GM12878 (cell line): ENCODE measurements around the gene LEMD1. TPM values are rescaled to one million over a fixed set of nuclear protein-coding genes. Genes with fewer than 3 reads are reported as not detected.

ENCODE experiments used
- ATAC-seq: fragments of 200-7000 bp; cut with Tn5 transposase; 3 replicates; pipeline ENCODE4 v1.9.1; 2020; ENCODE audit warnings: mild to moderate bottlenecking, moderate library complexity
- BruUV-seq: library from RNA; stranded (reverse); fragments of 400-500 nt; replicated peaks from 2 replicates; lab custom pipeline; 2021; lab: Mats Ljungman, UMichigan
- CTCF ChIA-PET: fragments of 300-600 bp; sonication (Branson Sonifier 250); formaldehyde crosslinking; extraction: SDS; loops from one replicate; lab custom pipeline; 2021; ENCODE audit warnings: inconsistent platforms; lab: Yijun Ruan, JAX
- POLR2A ChIA-PET: fragments of 350-600 bp; formaldehyde crosslinking; extraction: SDS; loops from one replicate; lab custom pipeline; 2021; ENCODE audit warnings: inconsistent platforms; lab: Charles Lee
- RAD21 ChIA-PET: fragments of 300-600 bp; sonication (Branson Sonifier 250); formaldehyde crosslinking; loops from one replicate; lab custom pipeline; 2023; ENCODE audit warnings: antibody characterized with exemption; ENCODE audit not compliant: unreplicated experiment; lab: Charles Lee
- SMC1A ChIA-PET: fragments of 300-600 bp; sonication (Branson Sonifier 250); formaldehyde crosslinking; loops from one replicate; lab custom pipeline; 2023; ENCODE audit not compliant: unreplicated experiment, uncharacterized antibody; lab: Charles Lee
- DNase-seq: peaks from one replicate; pipeline ENCODE4 v3.0.0-alpha.2; 2011; ENCODE audit warnings: low read depth, low spot score
- FAIRE-seq: peaks from 3 replicates; lab custom pipeline; 2011; peaks lifted over from hg19 to GRCh38; lab: Jason Lieb, UNC
- H2AFZ ChIP-seq: 2 replicates; pipeline ENCODE4 v1.6.0; 2011; ENCODE audit warnings: low read depth, low read length, control low read depth; ENCODE audit not compliant: control insufficient read depth
- H3K27ac ChIP-seq: 2 replicates; pipeline ENCODE4 v1.5.1; 2011; ENCODE audit warnings: control low read depth; ENCODE audit not compliant: control insufficient read depth, insufficient read depth
- H3K27me3 ChIP-seq, 2 experiments: replicated peaks in 1 of 2; 2 replicates each; pipeline versions ENCODE4 v1.6.0 to v1.6.1; 2011; ENCODE audit warnings: low read length in 1 of 2; ENCODE audit not compliant: control insufficient read depth in 2 of 2, insufficient read depth in 2 of 2
- H3K36me3 ChIP-seq, 2 experiments: 2 replicates each; pipeline ENCODE4 v1.5.1; 2011; ENCODE audit warnings: low read length in 1 of 2; ENCODE audit not compliant: control insufficient read depth in 2 of 2, insufficient read depth in 2 of 2
- H3K4me1 ChIP-seq: 2 replicates; pipeline ENCODE4 v1.6.1; 2011; ENCODE audit warnings: mild to moderate bottlenecking, low read length, moderate library complexity, mixed read lengths; ENCODE audit not compliant: control insufficient read depth, insufficient read depth
- H3K4me2 ChIP-seq: 2 replicates; pipeline ENCODE4 v1.6.0; 2011; ENCODE audit warnings: control low read depth; ENCODE audit not compliant: control insufficient read depth, insufficient read depth
- H3K4me3 ChIP-seq: fragments of 200-600 bp; sonication (generic); 2 replicates; pipeline ENCODE4 v1.5.1; 2016
- H3K79me2 ChIP-seq: 2 replicates; pipeline ENCODE4 v1.6.0; 2011; ENCODE audit warnings: low read length; ENCODE audit not compliant: control insufficient read depth, insufficient read depth
- H3K9ac ChIP-seq: 2 replicates; pipeline ENCODE4 v1.8.0; 2011; ENCODE audit warnings: low read length, control low read depth, mixed read lengths; ENCODE audit not compliant: control insufficient read depth, insufficient read depth
- H3K9me3 ChIP-seq: replicated peaks from 3 replicates; pipeline ENCODE4 v1.5.1; 2011; ENCODE audit warnings: mild to moderate bottlenecking, low read length; ENCODE audit not compliant: control insufficient read depth, insufficient read depth
- H4K20me1 ChIP-seq: 2 replicates; pipeline ENCODE4 v1.6.0; 2011; ENCODE audit not compliant: control insufficient read depth, insufficient read depth
- ASH2L ChIP-seq: fragments of 300-600, 200-600 bp; sonication (generic); IDR thresholded peaks from 2 replicates; pipeline ENCODE4 v1.6.1; 2017; ENCODE audit warnings: low read depth, mild to moderate bottlenecking, borderline replicate concordance
- CHD1 ChIP-seq: IDR thresholded peaks from 2 replicates; pipeline ENCODE4 v1.6.1; 2012; ENCODE audit warnings: low read depth, low read length, improper control_type of control experiment
- EP300 ChIP-seq, 2 experiments: fragments of 150-350 bp in 1 of 2; IDR thresholded peaks; 2 replicates each; pipeline ENCODE4 v1.6.1; 2011 to 2012; ENCODE audit warnings: low read depth in 2 of 2, low read length in 2 of 2, borderline replicate concordance in 1 of 2, improper control_type of control experiment in 1 of 2, inconsistent platforms in 1 of 2; ENCODE audit not compliant: control insufficient read depth in 1 of 2
- ETV6 ChIP-seq, 2 experiments: fragments of 450-650 bp in 1 of 2; IDR thresholded peaks in 1 of 2; conservative IDR thresholded peaks in 1 of 2; 2 replicates each; pipeline ENCODE4 v1.6.1; 2014; ENCODE audit warnings: antibody characterized with exemption in 1 of 2, borderline replicate concordance in 1 of 2, low read depth in 1 of 2, mild to moderate bottlenecking in 1 of 2, moderate library complexity in 1 of 2
- EZH2 ChIP-seq: IDR thresholded peaks from 2 replicates; pipeline ENCODE4 v1.6.1; 2012; ENCODE audit warnings: low read depth, mild to moderate bottlenecking, control low read depth, inconsistent platforms, low read length, borderline replicate concordance; ENCODE audit not compliant: control insufficient read depth
- MEF2A ChIP-seq: IDR thresholded peaks from 2 replicates; pipeline ENCODE4 v1.6.1; 2011; ENCODE audit warnings: low read depth, mild to moderate bottlenecking, low read length, moderate library complexity; ENCODE audit not compliant: insufficient read depth
- NFYA ChIP-seq: IDR thresholded peaks from 2 replicates; pipeline ENCODE4 v1.6.1; 2011; ENCODE audit warnings: low read depth, mild to moderate bottlenecking, low read length, improper control_type of control experiment, borderline replicate concordance
- RCOR1 ChIP-seq: conservative IDR thresholded peaks from 2 replicates; pipeline ENCODE4 v1.6.1; 2012; ENCODE audit warnings: low read depth, low read length, improper control_type of control experiment
- SIX5 ChIP-seq: IDR thresholded peaks from 2 replicates; pipeline ENCODE4 v1.6.1; 2011; ENCODE audit warnings: mild to moderate bottlenecking, low read depth, low read length, moderate library complexity; ENCODE audit not compliant: severe bottlenecking
- WGBS: methylation state at CpG from one replicate; pipeline ENCODE4 v1.1.6; 2016; ENCODE audit warnings: low lambda C conversion rate; ENCODE audit not compliant: insufficient replicate concordance, insufficient coverage; ENCODE audit errors: missing lambda C conversion rate; 5-methylcytosine and 5-hydroxymethylcytosine counted together
- in situ Hi-C: fragments of 300-500 bp; cut with MboI; formaldehyde crosslinking; loops from 9 replicates; pipeline ENCODE4 v1.14.3; 2018; ENCODE audit warnings: mixed read lengths
- intact Hi-C: fragments of 100-400 bp; cut with micrococcal nuclease; formaldehyde crosslinking; loops from one replicate; pipeline ENCODE4 v1.14.2; 2022; ENCODE audit not compliant: unreplicated experiment
- polyA plus RNA-seq, 11 experiments: library from polyadenylated mRNA; depleted of rRNA in 4 of 11; unstranded in 6 of 11; stranded (reverse) in 5 of 11; fragments of >200 nt; fragmentation: Nextera tagmentation in 4 of 11; fragmentation: Illumina TruSeq in 1 of 11; extraction: Ambion mirVana in 4 of 11; extraction: Trizol in 1 of 11; gene quantifications; 1 replicate in 1 of 11; 2 replicates in 10 of 11; pipeline versions ENCODE4 v1.2.1 to v1.2.3, GENCODE V29; 2011 to 2016; ENCODE audit warnings: inconsistent platforms in 2 of 11, missing spikeins in 2 of 11, low read depth in 1 of 11
- total RNA-seq, 4 experiments: library from RNA; depleted of rRNA in 3 of 4; stranded (reverse); fragments of >200 nt in 3 of 4; fragmentation: Illumina TruSeq in 1 of 4; extraction: Trizol in 1 of 4; gene quantifications; 2 replicates each; pipeline versions ENCODE4 v1.2.1 to v1.2.3, GENCODE V29; 2013 to 2021
- TF ChIP-seq, protein P1 (sequence below): fragments of 450-650 bp; IDR thresholded peaks from 2 replicates; pipeline ENCODE4 v1.6.1; 2017; ENCODE audit warnings: antibody characterized with exemption, mild to moderate bottlenecking, moderate library complexity
- TF ChIP-seq, protein P2 (sequence below), 3 experiments: IDR thresholded peaks in 2 of 3; conservative IDR thresholded peaks in 1 of 3; 2 replicates each; pipeline ENCODE4 v1.5.1; 2011; ENCODE audit warnings: low read depth in 3 of 3, low read length in 3 of 3, mild to moderate bottlenecking in 3 of 3, control low read depth in 2 of 3, moderate library complexity in 2 of 3, inconsistent platforms in 1 of 3, mixed read lengths in 1 of 3; ENCODE audit not compliant: control insufficient read depth in 2 of 3, insufficient read depth in 1 of 3; ENCODE audit errors: extremely low read depth in 1 of 3
- TF ChIP-seq, protein P3 (sequence below): IDR thresholded peaks from 2 replicates; pipeline ENCODE4 v1.6.1; 2011; ENCODE audit warnings: low read depth, mild to moderate bottlenecking, low read length, moderate library complexity, borderline replicate concordance; ENCODE audit errors: extremely low read depth
- TF ChIP-seq, protein P4 (sequence below): IDR thresholded peaks from 2 replicates; pipeline ENCODE4 v1.6.1; 2012; ENCODE audit warnings: low read depth, low read length, improper control_type of control experiment

The LEMD1 gene
- total and polyA plus RNA-seq, 10 of the 15 experiments (the other 5 are each of a cell fraction or from before 2014, with no cell fraction given), result 0.19 to 1.2 (median 0.26) TPM; not detected in 7

GRCh38 chr1:205375835-205376545 lies 45.9 kb downstream of the LEMD1 start:
- POLR2A ChIA-PET, result no interaction called here
- Histone ChIP-seq H3K9me3 (no peaks in the 10 kb centered on the region), H3K4me1 (no peaks in the 10 kb centered on the region), H3K27ac (no peak overlapping the region), H3K4me3 (no peak overlapping the region), H3K27me3 (peaks cover 3 to 5% of the 10 kb centered on the region in 2 experiments; a peak in 3 of 4 replicates), H4K20me1 (no peaks in the 10 kb centered on the region), H3K9ac (no peak overlapping the region), H3K4me2 (no peak overlapping the region), H3K79me2 (no peaks in the 10 kb centered on the region), H3K36me3 (no peaks in the 10 kb centered on the region), H2AFZ (no peak overlapping the region)
- WGBS, result 10% methylated on average over 6 of the region's 6 CpGs
- in situ Hi-C loops, result no loop called here
- FAIRE-seq (no peak), ATAC-seq (no peak), DNase-seq (no peak)
- CTCF ChIA-PET, result interaction anchor here (1.9 kb wide), 1 partner anchor 55 kb away, joined by 6 read pairs; no protein-coding TSS in a partner anchor
- SMC1A ChIA-PET, result interaction anchor here (0.6 to 0.9 kb wide), 2 partner anchors 138 to 144 kb away, joined by 3 to 5 read pairs; no protein-coding TSS in a partner anchor
- RAD21 ChIA-PET, result no interaction called here
- BruUV-seq, result no TSS peak
- intact Hi-C loops, result no loop called here
- no peak for TF ChIP-seq CHD1
- TF ChIP-seq ETV6 (conservative IDR thresholded peaks at IDR 0.05 in 1 of 2, IDR thresholded peaks at IDR 0.05 in 1 of 2; ENCODE audit: borderline replicate concordance in 1 of 2, low read depth in 1 of 2), result no peak
- TF ChIP-seq, protein P1, sequence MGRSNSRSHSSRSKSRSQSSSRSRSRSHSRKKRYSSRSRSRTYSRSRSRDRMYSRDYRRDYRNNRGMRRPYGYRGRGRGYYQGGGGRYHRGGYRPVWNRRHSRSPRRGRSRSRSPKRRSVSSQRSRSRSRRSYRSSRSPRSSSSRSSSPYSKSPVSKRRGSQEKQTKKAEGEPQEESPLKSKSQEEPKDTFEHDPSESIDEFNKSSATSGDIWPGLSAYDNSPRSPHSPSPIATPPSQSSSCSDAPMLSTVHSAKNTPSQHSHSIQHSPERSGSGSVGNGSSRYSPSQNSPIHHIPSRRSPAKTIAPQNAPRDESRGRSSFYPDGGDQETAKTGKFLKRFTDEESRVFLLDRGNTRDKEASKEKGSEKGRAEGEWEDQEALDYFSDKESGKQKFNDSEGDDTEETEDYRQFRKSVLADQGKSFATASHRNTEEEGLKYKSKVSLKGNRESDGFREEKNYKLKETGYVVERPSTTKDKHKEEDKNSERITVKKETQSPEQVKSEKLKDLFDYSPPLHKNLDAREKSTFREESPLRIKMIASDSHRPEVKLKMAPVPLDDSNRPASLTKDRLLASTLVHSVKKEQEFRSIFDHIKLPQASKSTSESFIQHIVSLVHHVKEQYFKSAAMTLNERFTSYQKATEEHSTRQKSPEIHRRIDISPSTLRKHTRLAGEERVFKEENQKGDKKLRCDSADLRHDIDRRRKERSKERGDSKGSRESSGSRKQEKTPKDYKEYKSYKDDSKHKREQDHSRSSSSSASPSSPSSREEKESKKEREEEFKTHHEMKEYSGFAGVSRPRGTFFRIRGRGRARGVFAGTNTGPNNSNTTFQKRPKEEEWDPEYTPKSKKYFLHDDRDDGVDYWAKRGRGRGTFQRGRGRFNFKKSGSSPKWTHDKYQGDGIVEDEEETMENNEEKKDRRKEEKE, result no peak
- TF ChIP-seq EZH2, result no peak
- TF ChIP-seq EP300 (IDR thresholded peaks at IDR 0.05; ENCODE audit: borderline replicate concordance in 1 of 2, control insufficient read depth in 1 of 2, low read depth in 2 of 2, low read length in 2 of 2), result no peak
- TF ChIP-seq SIX5, result no peak
- TF ChIP-seq, protein P2, sequence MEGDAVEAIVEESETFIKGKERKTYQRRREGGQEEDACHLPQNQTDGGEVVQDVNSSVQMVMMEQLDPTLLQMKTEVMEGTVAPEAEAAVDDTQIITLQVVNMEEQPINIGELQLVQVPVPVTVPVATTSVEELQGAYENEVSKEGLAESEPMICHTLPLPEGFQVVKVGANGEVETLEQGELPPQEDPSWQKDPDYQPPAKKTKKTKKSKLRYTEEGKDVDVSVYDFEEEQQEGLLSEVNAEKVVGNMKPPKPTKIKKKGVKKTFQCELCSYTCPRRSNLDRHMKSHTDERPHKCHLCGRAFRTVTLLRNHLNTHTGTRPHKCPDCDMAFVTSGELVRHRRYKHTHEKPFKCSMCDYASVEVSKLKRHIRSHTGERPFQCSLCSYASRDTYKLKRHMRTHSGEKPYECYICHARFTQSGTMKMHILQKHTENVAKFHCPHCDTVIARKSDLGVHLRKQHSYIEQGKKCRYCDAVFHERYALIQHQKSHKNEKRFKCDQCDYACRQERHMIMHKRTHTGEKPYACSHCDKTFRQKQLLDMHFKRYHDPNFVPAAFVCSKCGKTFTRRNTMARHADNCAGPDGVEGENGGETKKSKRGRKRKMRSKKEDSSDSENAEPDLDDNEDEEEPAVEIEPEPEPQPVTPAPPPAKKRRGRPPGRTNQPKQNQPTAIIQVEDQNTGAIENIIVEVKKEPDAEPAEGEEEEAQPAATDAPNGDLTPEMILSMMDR (IDR thresholded peaks at IDR 0.05 in 2 of 3, conservative IDR thresholded peaks at IDR 0.05 in 1 of 3; ENCODE audit: control insufficient read depth in 2 of 3, extremely low read depth in 1 of 3, insufficient read depth in 1 of 3, low read depth in 3 of 3, low read length in 3 of 3), result no peak
- TF ChIP-seq, protein P3, sequence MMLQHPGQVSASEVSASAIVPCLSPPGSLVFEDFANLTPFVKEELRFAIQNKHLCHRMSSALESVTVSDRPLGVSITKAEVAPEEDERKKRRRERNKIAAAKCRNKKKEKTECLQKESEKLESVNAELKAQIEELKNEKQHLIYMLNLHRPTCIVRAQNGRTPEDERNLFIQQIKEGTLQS, result no peak
- no peak for TF ChIP-seq ASH2L
- TF ChIP-seq RCOR1, result no peak
- TF ChIP-seq, protein P4, sequence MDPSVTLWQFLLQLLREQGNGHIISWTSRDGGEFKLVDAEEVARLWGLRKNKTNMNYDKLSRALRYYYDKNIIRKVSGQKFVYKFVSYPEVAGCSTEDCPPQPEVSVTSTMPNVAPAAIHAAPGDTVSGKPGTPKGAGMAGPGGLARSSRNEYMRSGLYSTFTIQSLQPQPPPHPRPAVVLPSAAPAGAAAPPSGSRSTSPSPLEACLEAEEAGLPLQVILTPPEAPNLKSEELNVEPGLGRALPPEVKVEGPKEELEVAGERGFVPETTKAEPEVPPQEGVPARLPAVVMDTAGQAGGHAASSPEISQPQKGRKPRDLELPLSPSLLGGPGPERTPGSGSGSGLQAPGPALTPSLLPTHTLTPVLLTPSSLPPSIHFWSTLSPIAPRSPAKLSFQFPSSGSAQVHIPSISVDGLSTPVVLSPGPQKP, result no peak
- TF ChIP-seq NFYA, result no peak
- TF ChIP-seq MEF2A, result no peak
